ENCODE measurements around the gene CAPN10.

Gene CAPN10

DNA sequence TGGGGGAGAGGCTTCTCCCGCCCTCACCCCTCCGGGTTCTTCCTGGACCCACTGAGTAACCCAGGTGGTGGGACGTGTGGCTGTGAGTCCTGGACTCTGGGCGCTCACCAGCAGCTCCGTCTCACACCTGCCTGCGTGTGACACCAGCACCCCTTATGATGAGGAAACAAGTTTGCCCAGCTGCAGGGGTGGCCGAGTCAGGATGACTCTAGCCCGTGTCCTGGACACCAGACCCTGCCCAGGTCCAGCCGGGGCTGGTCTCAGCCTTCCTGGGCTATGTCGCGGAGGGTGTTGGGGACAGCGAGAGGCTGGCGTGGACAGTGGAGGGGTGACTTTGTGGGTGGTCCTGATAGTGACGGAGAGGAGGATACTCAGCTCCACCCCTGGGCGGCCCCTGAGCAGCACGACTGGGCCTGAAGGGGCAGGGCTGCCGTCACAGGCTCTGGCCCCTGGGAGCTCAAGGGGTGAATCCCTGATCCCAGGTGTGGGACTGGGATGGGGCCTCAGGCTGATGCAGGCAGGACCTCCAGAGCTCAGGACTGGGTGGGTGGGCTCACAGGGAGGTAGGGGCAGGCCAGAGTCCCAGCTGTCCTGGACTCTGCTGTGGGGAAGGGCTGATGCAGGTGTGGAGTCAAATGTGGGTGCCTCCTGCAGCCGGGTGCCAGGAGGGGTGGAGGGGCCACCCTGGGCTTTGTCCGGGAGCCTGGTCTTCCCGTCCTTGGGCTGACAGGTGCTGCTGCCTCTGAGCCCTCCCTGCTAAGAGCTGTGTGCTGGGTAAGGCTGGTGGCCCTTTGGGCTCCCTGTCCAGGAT lies 42.5 kb downstream of the CAPN10 start:
- H3K4me3 ChIP-seq (ENCODE audit: low read length): no peak overlapping the region
- no peaks in the 10 kb centered on the region for H3K27me3 ChIP-seq (ENCODE audit: control insufficient read depth, insufficient read depth, low read length)
- H3K9ac ChIP-seq (ENCODE audit: low read length): no peak overlapping the region
- H3K9me3 ChIP-seq (ENCODE audit: control insufficient read depth, low read length): peaks cover 4% of the 10 kb centered on the region
- peaks cover 8% of the 10 kb centered on the region for H3K4me1 ChIP-seq (ENCODE audit: control insufficient read depth, insufficient read depth, low read length)
- no peaks in the 10 kb centered on the region for H3K36me3 ChIP-seq (ENCODE audit: control insufficient read depth, insufficient read depth, low read length)

DNA sequence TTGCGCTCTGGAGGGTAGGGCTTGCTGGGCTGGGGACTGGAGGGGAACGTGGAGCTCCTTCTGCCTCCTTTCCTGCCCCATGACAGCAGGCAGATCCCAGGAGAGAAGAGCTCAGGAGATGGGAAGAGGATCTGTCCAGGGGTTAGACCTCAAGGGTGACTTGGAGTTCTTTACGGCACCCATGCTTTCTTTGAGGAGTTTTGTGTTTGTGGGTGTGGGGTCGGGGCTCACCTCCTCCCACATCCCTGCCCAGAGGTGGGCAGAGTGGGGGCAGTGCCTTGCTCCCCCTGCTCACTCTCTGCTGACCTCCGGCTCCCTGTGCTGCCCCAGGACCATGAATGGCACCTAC lies 43.1 kb downstream of the CAPN10 start:
- Histone ChIP-seq H3K9me3 (ENCODE audit: control insufficient read depth, low read length) (peaks cover 5% of the 10 kb centered on the region), H3K27me3 (ENCODE audit: control insufficient read depth, insufficient read depth, low read length) (no peaks in the 10 kb centered on the region), H3K36me3 (ENCODE audit: control insufficient read depth, insufficient read depth, low read length) (no peaks in the 10 kb centered on the region), H3K9ac (ENCODE audit: low read length) (no peak overlapping the region), H3K4me3 (ENCODE audit: low read length) (no peak overlapping the region), H3K4me1 (ENCODE audit: control insufficient read depth, insufficient read depth, low read length) (peaks cover 8% of the 10 kb centered on the region)

DNA sequence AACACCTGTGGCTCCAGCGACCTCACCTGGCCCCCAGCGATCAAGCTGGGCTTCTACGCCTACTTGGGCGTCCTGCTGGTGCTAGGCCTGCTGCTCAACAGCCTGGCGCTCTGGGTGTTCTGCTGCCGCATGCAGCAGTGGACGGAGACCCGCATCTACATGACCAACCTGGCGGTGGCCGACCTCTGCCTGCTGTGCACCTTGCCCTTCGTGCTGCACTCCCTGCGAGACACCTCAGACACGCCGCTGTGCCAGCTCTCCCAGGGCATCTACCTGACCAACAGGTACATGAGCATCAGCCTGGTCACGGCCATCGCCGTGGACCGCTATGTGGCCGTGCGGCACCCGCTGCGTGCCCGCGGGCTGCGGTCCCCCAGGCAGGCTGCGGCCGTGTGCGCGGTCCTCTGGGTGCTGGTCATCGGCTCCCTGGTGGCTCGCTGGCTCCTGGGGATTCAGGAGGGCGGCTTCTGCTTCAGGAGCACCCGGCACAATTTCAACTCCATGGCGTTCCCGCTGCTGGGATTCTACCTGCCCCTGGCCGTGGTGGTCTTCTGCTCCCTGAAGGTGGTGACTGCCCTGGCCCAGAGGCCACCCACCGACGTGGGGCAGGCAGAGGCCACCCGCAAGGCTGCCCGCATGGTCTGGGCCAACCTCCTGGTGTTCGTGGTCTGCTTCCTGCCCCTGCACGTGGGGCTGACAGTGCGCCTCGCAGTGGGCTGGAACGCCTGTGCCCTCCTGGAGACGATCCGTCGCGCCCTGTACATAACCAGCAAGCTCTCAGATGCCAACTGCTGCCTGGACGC lies 43.6 kb downstream of the CAPN10 start:
- Histone ChIP-seq H3K27me3 (ENCODE audit: control insufficient read depth, insufficient read depth, low read length) (no peaks in the 10 kb centered on the region), H3K4me3 (ENCODE audit: low read length) (no peak overlapping the region), H3K4me1 (ENCODE audit: control insufficient read depth, insufficient read depth, low read length) (peaks cover 8% of the 10 kb centered on the region), H3K36me3 (ENCODE audit: control insufficient read depth, insufficient read depth, low read length) (no peaks in the 10 kb centered on the region), H3K9ac (ENCODE audit: low read length) (no peak overlapping the region), H3K9me3 (ENCODE audit: control insufficient read depth, low read length) (peaks cover 5% of the 10 kb centered on the region)

DNA sequence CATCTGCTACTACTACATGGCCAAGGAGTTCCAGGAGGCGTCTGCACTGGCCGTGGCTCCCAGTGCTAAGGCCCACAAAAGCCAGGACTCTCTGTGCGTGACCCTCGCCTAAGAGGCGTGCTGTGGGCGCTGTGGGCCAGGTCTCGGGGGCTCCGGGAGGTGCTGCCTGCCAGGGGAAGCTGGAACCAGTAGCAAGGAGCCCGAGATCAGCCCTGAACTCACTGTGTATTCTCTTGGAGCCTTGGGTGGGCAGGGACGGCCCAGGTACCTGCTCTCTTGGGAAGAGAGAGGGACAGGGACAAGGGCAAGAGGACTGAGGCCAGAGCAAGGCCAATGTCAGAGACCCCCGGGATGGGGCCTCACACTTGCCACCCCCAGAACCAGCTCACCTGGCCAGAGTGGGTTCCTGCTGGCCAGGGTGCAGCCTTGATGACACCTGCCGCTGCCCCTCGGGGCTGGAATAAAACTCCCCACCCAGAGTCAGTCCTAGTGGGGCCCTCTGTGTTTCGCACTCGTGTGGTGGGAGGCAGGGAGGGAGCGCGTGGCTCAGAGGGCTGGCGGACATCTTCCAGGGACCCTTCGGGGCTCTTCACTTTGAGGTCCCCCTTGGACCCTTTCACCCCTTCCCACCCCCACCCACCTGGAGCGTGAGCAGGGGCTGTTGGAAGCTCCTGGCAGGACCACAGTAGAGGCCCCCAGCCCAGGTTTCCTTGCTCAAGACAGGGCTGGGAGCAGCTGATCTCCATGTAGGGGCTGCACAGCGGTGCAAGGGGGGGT lies 44.4 kb downstream of the CAPN10 start:
- H3K4me3 ChIP-seq (ENCODE audit: low read length): no peak overlapping the region
- H3K4me1 ChIP-seq (ENCODE audit: control insufficient read depth, insufficient read depth, low read length): peaks cover 4% of the 10 kb centered on the region
- H3K27me3 ChIP-seq (ENCODE audit: control insufficient read depth, insufficient read depth, low read length): no peaks in the 10 kb centered on the region
- H3K9ac ChIP-seq (ENCODE audit: low read length): no peak overlapping the region
- H3K36me3 ChIP-seq (ENCODE audit: control insufficient read depth, insufficient read depth, low read length): no peaks in the 10 kb centered on the region
- peaks cover 5% of the 10 kb centered on the region for H3K9me3 ChIP-seq (ENCODE audit: control insufficient read depth, low read length)

DNA sequence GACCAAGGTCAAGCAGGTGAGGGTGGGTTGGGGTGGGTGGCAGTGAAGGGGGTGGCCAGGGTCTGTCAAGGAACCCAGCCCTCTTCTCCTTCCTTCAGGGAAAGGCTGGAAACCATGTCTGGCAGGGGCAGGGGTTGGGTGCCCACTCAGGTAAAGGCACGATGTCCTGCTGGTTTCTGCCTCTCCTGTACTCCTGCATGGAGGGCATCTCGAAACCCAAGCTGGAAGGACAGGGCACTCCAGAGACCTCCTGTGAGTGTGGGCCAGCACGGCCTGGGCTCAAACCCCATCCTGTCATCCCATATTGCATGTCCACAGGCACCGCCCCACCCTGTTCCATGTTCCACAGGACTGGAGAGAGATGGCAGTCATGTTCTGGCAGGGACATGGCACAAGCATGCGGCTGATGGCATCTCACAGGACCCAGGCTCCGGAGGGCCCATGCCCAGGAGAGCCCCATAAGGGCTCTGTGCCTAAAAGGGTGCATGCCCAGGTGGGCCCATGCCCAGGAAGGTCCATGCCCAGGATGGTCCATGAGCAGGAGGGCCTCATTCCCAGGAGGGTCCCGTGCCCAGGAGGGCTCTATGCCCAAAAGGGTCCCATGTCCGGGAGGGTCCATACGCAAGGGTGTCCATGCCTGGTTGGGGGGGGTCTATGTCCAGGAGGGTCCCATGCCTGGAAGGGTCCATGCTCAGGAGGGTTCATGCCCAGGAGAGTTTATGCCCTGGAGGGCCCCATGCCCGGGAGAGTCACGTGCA lies 45.2 kb downstream of the CAPN10 start:
- Histone ChIP-seq H3K4me1 (ENCODE audit: control insufficient read depth, insufficient read depth, low read length) (peaks cover 4% of the 10 kb centered on the region), H3K4me3 (ENCODE audit: low read length) (no peak overlapping the region), H3K9me3 (ENCODE audit: control insufficient read depth, low read length) (peaks cover 5% of the 10 kb centered on the region), H3K9ac (ENCODE audit: low read length) (no peak overlapping the region), H3K27me3 (ENCODE audit: control insufficient read depth, insufficient read depth, low read length) (no peaks in the 10 kb centered on the region), H3K36me3 (ENCODE audit: control insufficient read depth, insufficient read depth, low read length) (no peaks in the 10 kb centered on the region)

DNA sequence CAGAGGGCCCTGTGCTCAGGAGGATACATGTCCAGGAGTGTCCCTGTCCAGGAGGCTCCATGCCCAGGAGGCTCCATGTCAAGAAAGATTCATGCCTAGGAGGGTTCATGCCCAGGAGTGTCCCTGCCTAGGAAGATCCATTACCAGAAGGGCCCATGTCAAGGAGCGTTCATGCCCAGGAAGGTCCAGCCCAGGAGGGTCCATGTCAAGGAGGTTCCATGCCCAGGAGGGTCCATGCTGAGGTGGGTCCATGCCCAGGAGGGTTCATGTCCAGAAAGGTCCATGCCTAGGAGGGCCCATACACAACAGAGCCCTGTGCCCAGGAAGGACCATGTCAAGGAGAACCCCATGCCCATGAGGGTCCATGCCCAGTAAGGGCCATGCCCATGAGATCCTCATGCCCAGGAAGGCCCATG lies 45.8 kb downstream of the CAPN10 start:
- H3K36me3 ChIP-seq (ENCODE audit: control insufficient read depth, insufficient read depth, low read length): no peaks in the 10 kb centered on the region
- H3K27me3 ChIP-seq (ENCODE audit: control insufficient read depth, insufficient read depth, low read length): no peaks in the 10 kb centered on the region
- H3K9ac ChIP-seq (ENCODE audit: low read length): no peak overlapping the region
- H3K4me1 ChIP-seq (ENCODE audit: control insufficient read depth, insufficient read depth, low read length): no peaks in the 10 kb centered on the region
- no peak overlapping the region for H3K4me3 ChIP-seq (ENCODE audit: low read length)
- peaks cover 5% of the 10 kb centered on the region for H3K9me3 ChIP-seq (ENCODE audit: control insufficient read depth, low read length)

DNA sequence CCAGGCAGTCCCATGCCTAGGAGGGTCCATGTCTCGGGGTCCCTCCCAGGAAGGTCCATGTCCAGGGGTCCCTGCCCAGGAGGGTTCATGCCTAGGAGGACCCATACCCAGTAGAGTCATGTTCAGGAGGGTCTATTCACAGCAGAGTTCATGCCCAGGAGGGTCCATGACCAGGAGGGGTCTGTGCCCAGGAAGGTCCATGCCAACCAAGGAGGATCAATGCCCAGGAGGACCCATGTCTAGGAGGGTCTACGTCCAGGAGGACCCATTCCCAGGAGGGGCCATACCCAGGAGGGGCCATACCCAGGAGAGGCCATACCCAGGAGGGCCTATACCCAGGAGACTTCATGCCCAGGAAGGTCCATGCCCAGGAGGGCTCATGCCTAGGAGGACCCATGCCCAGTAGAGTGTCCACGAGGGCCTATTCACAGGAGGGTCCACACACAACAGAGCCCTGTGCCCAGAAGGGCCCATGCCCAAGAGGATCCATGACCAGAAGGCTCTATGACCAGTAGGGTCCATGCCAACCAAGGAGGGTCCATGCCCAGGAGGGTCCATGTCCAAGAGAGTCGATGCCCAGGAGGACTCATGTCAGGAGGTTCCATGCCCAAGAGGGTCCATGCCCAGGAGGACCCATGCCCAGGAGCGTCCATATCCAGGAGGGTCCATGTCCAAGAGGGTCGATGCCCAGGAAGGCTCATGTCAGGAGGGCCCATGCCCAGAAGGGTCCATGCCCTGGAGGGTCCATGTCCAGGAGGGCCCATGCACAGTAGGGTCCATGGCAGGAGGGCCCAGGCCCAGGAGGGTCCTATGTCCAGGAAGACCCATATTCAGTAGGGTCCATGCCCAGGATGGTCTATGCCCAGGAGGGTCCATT lies 48.8 kb downstream of the CAPN10 start:
- Histone ChIP-seq H3K9me3 (ENCODE audit: control insufficient read depth, low read length) (peaks cover 5% of the 10 kb centered on the region), H3K4me1 (ENCODE audit: control insufficient read depth, insufficient read depth, low read length) (no peaks in the 10 kb centered on the region), H3K27me3 (ENCODE audit: control insufficient read depth, insufficient read depth, low read length) (peaks cover 5% of the 10 kb centered on the region), H3K9ac (ENCODE audit: low read length) (no peak overlapping the region), H3K4me3 (ENCODE audit: low read length) (no peak overlapping the region), H3K36me3 (ENCODE audit: control insufficient read depth, insufficient read depth, low read length) (no peaks in the 10 kb centered on the region)

DNA sequence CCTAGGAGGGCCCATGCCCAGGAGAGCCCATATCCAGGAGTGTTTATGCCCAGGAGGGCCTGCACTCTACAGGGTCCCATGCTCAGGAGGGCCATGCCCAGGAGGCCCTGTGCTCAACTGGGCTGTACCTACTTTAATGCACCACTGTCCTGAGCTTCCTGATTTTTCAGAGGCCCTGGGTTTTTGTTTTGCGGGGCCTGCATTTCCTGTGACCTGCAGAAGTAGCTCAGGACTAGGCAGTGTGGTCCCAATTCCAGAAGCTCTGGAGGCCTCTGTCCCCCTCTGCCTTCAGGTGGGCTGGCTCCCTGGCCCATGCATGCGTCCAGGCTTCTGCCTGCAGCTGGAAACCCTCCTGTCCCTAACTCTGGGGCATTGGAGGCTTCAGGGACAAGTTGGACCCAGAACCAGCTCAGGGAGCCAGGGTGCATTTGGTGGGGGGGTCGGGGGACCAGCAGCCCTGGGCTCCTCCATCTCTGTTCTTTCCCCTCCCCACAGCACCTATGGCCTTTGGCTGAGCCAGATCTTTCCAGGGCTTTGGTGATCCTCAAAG lies 49.5 kb downstream of the CAPN10 start:
- no peaks in the 10 kb centered on the region for H3K36me3 ChIP-seq (ENCODE audit: control insufficient read depth, insufficient read depth, low read length)

DNA sequence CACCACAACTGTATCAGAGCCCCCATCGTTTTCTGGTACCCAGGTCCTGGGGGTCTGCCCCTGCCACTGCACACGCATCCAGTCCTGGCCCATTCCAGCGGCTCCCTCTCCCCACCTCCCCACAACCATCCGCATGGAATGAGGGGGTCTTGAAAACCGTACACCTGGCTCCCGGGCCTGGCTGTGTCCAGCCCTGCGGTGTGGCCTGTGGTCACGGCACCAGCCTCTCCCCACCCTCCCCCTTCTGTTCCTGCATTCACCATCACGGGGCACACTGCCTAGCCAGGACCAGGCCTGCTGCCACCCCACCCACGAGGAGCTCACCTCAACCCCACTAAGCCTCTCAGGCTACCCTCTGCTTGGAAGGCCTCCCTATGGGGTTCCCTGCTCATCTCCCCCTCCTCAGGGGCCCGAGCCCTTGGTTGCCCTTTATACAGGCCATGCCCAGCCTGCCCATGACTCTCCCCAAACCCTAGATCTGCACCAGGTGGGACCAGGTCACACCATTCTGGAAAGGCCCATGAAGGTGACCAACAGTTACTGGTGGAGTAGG lies 50.1 kb downstream of the CAPN10 start:
- peaks cover 5% of the 10 kb centered on the region for H3K9me3 ChIP-seq (ENCODE audit: control insufficient read depth, low read length)
- H3K4me1 ChIP-seq (ENCODE audit: control insufficient read depth, insufficient read depth, low read length): no peaks in the 10 kb centered on the region
- no peak overlapping the region for H3K4me3 ChIP-seq (ENCODE audit: low read length)

More for the DNA sequence above, 49.5 kb downstream of the CAPN10 start:
- Histone ChIP-seq H3K9me3 (ENCODE audit: control insufficient read depth, low read length) (peaks cover 5% of the 10 kb centered on the region), H3K4me3 (ENCODE audit: low read length) (no peak overlapping the region), H3K9ac (ENCODE audit: low read length) (no peak overlapping the region), H3K27me3 (ENCODE audit: control insufficient read depth, insufficient read depth, low read length) (peaks cover 5% of the 10 kb centered on the region), H3K4me1 (ENCODE audit: control insufficient read depth, insufficient read depth, low read length) (no peaks in the 10 kb centered on the region)

DNA sequence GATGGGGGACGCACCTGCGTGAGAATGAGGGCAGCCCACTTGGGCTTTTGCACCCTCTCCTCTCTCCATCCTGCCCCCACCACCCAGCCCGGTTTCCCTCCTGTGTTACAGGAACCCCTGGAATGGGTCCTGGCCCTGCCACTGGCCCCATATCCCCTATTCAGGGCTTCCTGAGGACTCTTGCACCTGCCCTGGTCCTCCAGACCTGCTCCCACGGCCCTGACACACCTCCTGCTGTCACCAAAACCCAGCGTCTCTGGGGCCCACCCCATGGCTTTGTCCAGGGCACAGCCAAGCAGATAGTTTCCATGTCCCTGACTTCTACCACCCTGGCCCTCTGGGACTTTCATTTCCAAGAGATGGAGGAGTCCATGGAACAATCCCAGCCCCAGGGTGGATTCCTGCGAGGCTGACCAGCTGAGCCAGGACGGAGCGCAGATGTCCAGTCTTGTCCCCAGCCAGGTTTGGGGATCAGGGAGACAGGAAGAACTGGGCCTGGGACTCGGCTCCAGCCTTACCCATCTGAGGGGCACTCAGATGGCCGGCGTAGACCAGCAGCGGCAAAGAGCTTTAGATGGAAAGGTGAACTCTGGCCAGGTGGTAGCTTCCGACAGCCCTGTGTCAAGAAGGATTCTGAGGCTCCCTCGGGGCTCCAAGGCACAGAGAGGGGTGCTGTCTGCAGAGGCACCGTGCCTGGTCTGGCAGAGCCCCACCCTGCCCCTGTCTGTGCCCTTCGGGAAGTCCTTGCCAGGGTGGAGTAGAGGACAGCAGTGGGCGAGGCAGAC lies 50.8 kb downstream of the CAPN10 start:
- no peaks in the 10 kb centered on the region for H3K36me3 ChIP-seq (ENCODE audit: control insufficient read depth, insufficient read depth, low read length)
- H3K4me3 ChIP-seq (ENCODE audit: low read length): no peak overlapping the region
- H3K27me3 ChIP-seq (ENCODE audit: control insufficient read depth, insufficient read depth, low read length): peaks cover 5% of the 10 kb centered on the region
- no peaks in the 10 kb centered on the region for H3K4me1 ChIP-seq (ENCODE audit: control insufficient read depth, insufficient read depth, low read length)
- no peak overlapping the region for H3K9ac ChIP-seq (ENCODE audit: low read length)
- peaks cover 5% of the 10 kb centered on the region for H3K9me3 ChIP-seq (ENCODE audit: control insufficient read depth, low read length)

More for the DNA sequence above, 50.1 kb downstream of the CAPN10 start:
- Histone ChIP-seq H3K36me3 (ENCODE audit: control insufficient read depth, insufficient read depth, low read length) (no peaks in the 10 kb centered on the region), H3K27me3 (ENCODE audit: control insufficient read depth, insufficient read depth, low read length) (peaks cover 5% of the 10 kb centered on the region), H3K9ac (ENCODE audit: low read length) (no peak overlapping the region)
